H1 (cell line): Measurements from ENCODE around the gene CDC42BPB.

Experiments
- ATF2 ChIP-seq: IDR thresholded peaks from 2 replicates; pipeline ENCODE4 v1.6.1; 2012; ENCODE audit warnings: low read length, inconsistent platforms
- CHD1 ChIP-seq: IDR thresholded peaks from 2 replicates; pipeline ENCODE4 v1.6.1; 2012; ENCODE audit warnings: low read depth, low read length, improper control_type of control experiment
- EGR1 ChIP-seq: IDR thresholded peaks from 2 replicates; pipeline ENCODE4 v1.6.1; 2011; ENCODE audit warnings: low read depth, low read length, borderline replicate concordance
- EP300 ChIP-seq, 2 experiments: IDR thresholded peaks; 1 replicate in 1 of 2; 2 replicates in 1 of 2; pipeline ENCODE4 v1.6.1; 2011 to 2012; ENCODE audit warnings: low read depth in 2 of 2, low read length in 2 of 2, mild to moderate bottlenecking in 2 of 2, borderline replicate concordance in 1 of 2, inconsistent platforms in 1 of 2, moderate library complexity in 1 of 2
- EZH2 ChIP-seq: fragments of 200-600 bp; sonication (generic); IDR thresholded peaks from 2 replicates; pipeline ENCODE4 v1.7.1; 2012; ENCODE audit warnings: low read depth, mild to moderate bottlenecking, moderate library complexity, low read length, inconsistent platforms; ENCODE audit not compliant: severe bottlenecking
- HDAC6 ChIP-seq: IDR thresholded peaks from one replicate; pipeline ENCODE4 v1.7.1; 2012; ENCODE audit warnings: low read depth, mild to moderate bottlenecking, inconsistent platforms, low read length, moderate library complexity
- JUN ChIP-seq: IDR thresholded peaks from 2 replicates; pipeline ENCODE4 v1.6.1; 2011; ENCODE audit warnings: low read depth, mild to moderate bottlenecking, improper control_type of control experiment, low read length
- JUND ChIP-seq: IDR thresholded peaks from 2 replicates; pipeline ENCODE4 v1.6.1; 2011; ENCODE audit warnings: mild to moderate bottlenecking, improper control_type of control experiment, low read length
- POLR2A ChIP-seq, 2 experiments: IDR thresholded peaks; 1 replicate in 1 of 2; 2 replicates in 1 of 2; pipeline ENCODE4 v1.6.1; 2011; ENCODE audit warnings: low read depth in 2 of 2, low read length in 2 of 2, mild to moderate bottlenecking in 2 of 2; ENCODE audit errors: control extremely low read depth in 1 of 2
- POLR2AphosphoS5 ChIP-seq: IDR thresholded peaks from 2 replicates; pipeline ENCODE4 v1.6.1; 2011; ENCODE audit warnings: low read depth, low read length
- RAD21 ChIP-seq, 2 experiments: IDR thresholded peaks in 1 of 2; conservative IDR thresholded peaks in 1 of 2; 2 replicates each; pipeline ENCODE4 v1.6.1; 2011; ENCODE audit warnings: low read depth in 2 of 2, low read length in 2 of 2, improper control_type of control experiment in 1 of 2, inconsistent platforms in 1 of 2, mild to moderate bottlenecking in 1 of 2, moderate library complexity in 1 of 2
- SP4 ChIP-seq: IDR thresholded peaks from 2 replicates; pipeline ENCODE4 v1.6.1; 2012; ENCODE audit warnings: low read length, inconsistent platforms
- TF ChIP-seq, protein P1 (sequence below), 3 experiments: IDR thresholded peaks; 1 replicate in 2 of 3; 2 replicates in 1 of 3; pipeline versions ENCODE4 v1.5.1 to v1.6.1; 2011; ENCODE audit warnings: low read length in 3 of 3, mild to moderate bottlenecking in 3 of 3, inconsistent platforms in 2 of 3, low read depth in 1 of 3, moderate library complexity in 1 of 3; ENCODE audit not compliant: insufficient read depth in 1 of 3; ENCODE audit errors: control extremely low read depth in 1 of 3

DNA sequence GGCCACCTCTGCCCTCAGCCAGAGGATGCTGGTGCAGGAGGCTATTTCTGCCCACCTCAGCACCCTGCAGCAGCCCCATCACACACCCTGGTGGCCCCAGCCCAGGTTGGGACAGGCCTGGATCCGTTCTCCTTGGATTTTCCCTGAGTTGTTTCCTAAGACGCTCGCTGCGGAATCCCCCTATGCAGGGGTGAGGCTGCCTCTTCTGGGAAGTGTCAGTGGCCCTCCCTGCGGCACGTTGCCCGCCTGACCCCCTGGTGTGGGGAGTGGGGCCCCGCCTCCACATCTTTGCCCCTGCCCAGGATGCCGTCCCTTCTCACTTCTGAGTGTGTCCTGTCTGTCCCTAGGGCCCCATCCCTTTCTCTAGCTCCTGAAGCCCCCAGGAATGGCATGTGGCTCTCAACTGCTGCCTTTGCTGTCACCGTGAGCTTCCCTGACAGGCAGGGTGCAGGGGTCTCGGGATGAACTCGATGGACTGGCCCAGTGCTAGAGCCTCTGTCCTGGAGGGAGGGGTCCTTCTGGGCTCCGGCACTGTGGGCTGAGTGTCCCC lies 36.6 kb upstream of the CDC42BPB start:
- TF ChIP-seq, protein P1, sequence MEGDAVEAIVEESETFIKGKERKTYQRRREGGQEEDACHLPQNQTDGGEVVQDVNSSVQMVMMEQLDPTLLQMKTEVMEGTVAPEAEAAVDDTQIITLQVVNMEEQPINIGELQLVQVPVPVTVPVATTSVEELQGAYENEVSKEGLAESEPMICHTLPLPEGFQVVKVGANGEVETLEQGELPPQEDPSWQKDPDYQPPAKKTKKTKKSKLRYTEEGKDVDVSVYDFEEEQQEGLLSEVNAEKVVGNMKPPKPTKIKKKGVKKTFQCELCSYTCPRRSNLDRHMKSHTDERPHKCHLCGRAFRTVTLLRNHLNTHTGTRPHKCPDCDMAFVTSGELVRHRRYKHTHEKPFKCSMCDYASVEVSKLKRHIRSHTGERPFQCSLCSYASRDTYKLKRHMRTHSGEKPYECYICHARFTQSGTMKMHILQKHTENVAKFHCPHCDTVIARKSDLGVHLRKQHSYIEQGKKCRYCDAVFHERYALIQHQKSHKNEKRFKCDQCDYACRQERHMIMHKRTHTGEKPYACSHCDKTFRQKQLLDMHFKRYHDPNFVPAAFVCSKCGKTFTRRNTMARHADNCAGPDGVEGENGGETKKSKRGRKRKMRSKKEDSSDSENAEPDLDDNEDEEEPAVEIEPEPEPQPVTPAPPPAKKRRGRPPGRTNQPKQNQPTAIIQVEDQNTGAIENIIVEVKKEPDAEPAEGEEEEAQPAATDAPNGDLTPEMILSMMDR (IDR thresholded peaks at IDR 0.05; ENCODE audit: control extremely low read depth in 1 of 3, insufficient read depth in 1 of 3, low read depth in 1 of 3, low read length in 3 of 3): no peak
- TF ChIP-seq EZH2: no peak
- no peak for TF ChIP-seq SP4
- no peak for TF ChIP-seq JUN
- TF ChIP-seq HDAC6: no peak
- TF ChIP-seq POLR2A (IDR thresholded peaks at IDR 0.05; ENCODE audit: control extremely low read depth in 1 of 2, low read depth in 2 of 2, low read length in 2 of 2): no peak
- no peak for TF ChIP-seq EP300 (IDR thresholded peaks at IDR 0.05; ENCODE audit: borderline replicate concordance in 1 of 2, low read depth in 2 of 2, low read length in 2 of 2)
- no peak for TF ChIP-seq CHD1
- TF ChIP-seq RAD21 (IDR thresholded peaks at IDR 0.05 in 1 of 2, conservative IDR thresholded peaks at IDR 0.05 in 1 of 2; ENCODE audit: low read depth in 2 of 2, low read length in 2 of 2): no peak
- TF ChIP-seq EGR1: no peak
- no peak for TF ChIP-seq POLR2AphosphoS5
- TF ChIP-seq ATF2: no peak
- TF ChIP-seq JUND: no peak
